ENCODE data around the gene MDC1.
"Not testable (repeated sequence)": the region's sequence is repeated elsewhere in the genome, so short reads cannot be mapped to it uniquely, and the experiment has no call there.

MDC1 gene

GRCh38 chr6:30723159-30723842 is 6.2 kb upstream of the MDC1 start:
- Histone ChIP-seq H3K36me3 (ENCODE audit: control insufficient read depth, insufficient read depth, low read length) (peaks cover 48% of the 10 kb centered on the region), H3K27ac (ENCODE audit: insufficient read depth, low read length, poor library complexity, severe bottlenecking) (peak overlapping the region; percentile 77), H3K4me1 (ENCODE audit: control insufficient read depth, insufficient read depth, low read length, poor library complexity, severe bottlenecking) (peaks cover 14% of the 10 kb centered on the region)
- H3K4me3 ChIP-seq (ENCODE audit: insufficient read depth, low read depth, low read length, poor library complexity, severe bottlenecking); H3K9me3 ChIP-seq (ENCODE audit: control insufficient read depth, low read length); DNase-seq; H3K27me3 ChIP-seq (replicated peaks; ENCODE audit: control insufficient read depth, insufficient read depth, low read length, poor library complexity, severe bottlenecking): not testable (repeated sequence)

GRCh38 chr6:30722280-30723112 is 5.4 kb upstream of the MDC1 start:
- Histone ChIP-seq H3K4me3 (ENCODE audit: insufficient read depth, low read depth, low read length, poor library complexity, severe bottlenecking) (peak overlapping the region; percentile 54), H3K9me3 (ENCODE audit: control insufficient read depth, low read length) (no peaks in the 10 kb centered on the region), H3K4me1 (ENCODE audit: control insufficient read depth, insufficient read depth, low read length, poor library complexity, severe bottlenecking) (peaks cover 17% of the 10 kb centered on the region), H3K27me3 (replicated peaks; ENCODE audit: control insufficient read depth, insufficient read depth, low read length, poor library complexity, severe bottlenecking) (no peaks in the 10 kb centered on the region), H3K36me3 (ENCODE audit: control insufficient read depth, insufficient read depth, low read length) (peaks cover 40% of the 10 kb centered on the region), H3K27ac (ENCODE audit: insufficient read depth, low read length, poor library complexity, severe bottlenecking) (peak overlapping the region; percentile 77)
- peak; percentile 70 to 80 (median 77) for DNase-seq

- peak overlapping the region; percentile 77 for H3K27ac ChIP-seq (ENCODE audit: insufficient read depth, low read length, poor library complexity, severe bottlenecking)
Measured at GRCh38 chr6:30722025-30722279, 4.9 kb upstream of the MDC1 start.

GRCh38 chr6:30721198-30722024 is 4.3 kb upstream of the MDC1 start:
- peak overlapping the region; percentile 85 for H3K27ac ChIP-seq (ENCODE audit: insufficient read depth, low read length, poor library complexity, severe bottlenecking)
- peak overlapping the region; percentile 63 for H3K4me3 ChIP-seq (ENCODE audit: insufficient read depth, low read depth, low read length, poor library complexity, severe bottlenecking)
- H3K36me3 ChIP-seq (ENCODE audit: control insufficient read depth, insufficient read depth, low read length): peaks cover 33% of the 10 kb centered on the region
- H3K4me1 ChIP-seq (ENCODE audit: control insufficient read depth, insufficient read depth, low read length, poor library complexity, severe bottlenecking): peaks cover 17% of the 10 kb centered on the region
- H3K27me3 ChIP-seq (replicated peaks; ENCODE audit: control insufficient read depth, insufficient read depth, low read length, poor library complexity, severe bottlenecking): no peaks in the 10 kb centered on the region
- peak; percentile 88 to 94 (median 91) for DNase-seq
- no peaks in the 10 kb centered on the region for H3K9me3 ChIP-seq (ENCODE audit: control insufficient read depth, low read length)

More at GRCh38 chr6:30722025-30722279, 4.9 kb upstream of the MDC1 start:
- H3K27me3 ChIP-seq (replicated peaks; ENCODE audit: control insufficient read depth, insufficient read depth, low read length, poor library complexity, severe bottlenecking); DNase-seq; H3K9me3 ChIP-seq (ENCODE audit: control insufficient read depth, low read length): not testable (repeated sequence)
- H3K4me1 ChIP-seq (ENCODE audit: control insufficient read depth, insufficient read depth, low read length, poor library complexity, severe bottlenecking): peaks cover 17% of the 10 kb centered on the region
- peaks cover 36% of the 10 kb centered on the region for H3K36me3 ChIP-seq (ENCODE audit: control insufficient read depth, insufficient read depth, low read length)
- peak overlapping the region; percentile 54 for H3K4me3 ChIP-seq (ENCODE audit: insufficient read depth, low read depth, low read length, poor library complexity, severe bottlenecking)

- Histone ChIP-seq H3K4me1 (ENCODE audit: control insufficient read depth, insufficient read depth, low read length, poor library complexity, severe bottlenecking) (peaks cover 17% of the 10 kb centered on the region), H3K27me3 (replicated peaks; ENCODE audit: control insufficient read depth, insufficient read depth, low read length, poor library complexity, severe bottlenecking) (no peaks in the 10 kb centered on the region), H3K27ac (ENCODE audit: insufficient read depth, low read length, poor library complexity, severe bottlenecking) (peak overlapping the region; percentile 85), H3K36me3 (ENCODE audit: control insufficient read depth, insufficient read depth, low read length) (peaks cover 29% of the 10 kb centered on the region), H3K4me3 (ENCODE audit: insufficient read depth, low read depth, low read length, poor library complexity, severe bottlenecking) (peak overlapping the region; percentile 63), H3K9me3 (ENCODE audit: control insufficient read depth, low read length) (no peaks in the 10 kb centered on the region)
- DNase-seq: peak in 1 of 3 donors; percentile 24
Measured at GRCh38 chr6:30720738-30721197, 3.7 kb upstream of the MDC1 start.

- peak within 1 kb of the TSS; percentile 63 for H3K4me3 ChIP-seq (ENCODE audit: insufficient read depth, low read depth, low read length, poor library complexity, severe bottlenecking)
- H3K36me3 ChIP-seq (ENCODE audit: control insufficient read depth, insufficient read depth, low read length): peaks cover 23% of the 10 kb centered on the region
- H3K27me3 ChIP-seq (replicated peaks; ENCODE audit: control insufficient read depth, insufficient read depth, low read length, poor library complexity, severe bottlenecking): no peaks in the 10 kb centered on the region
- peaks cover 15% of the 10 kb centered on the region for H3K4me1 ChIP-seq (ENCODE audit: control insufficient read depth, insufficient read depth, low read length, poor library complexity, severe bottlenecking)
- peak within 1 kb of the TSS; percentile 85 for H3K27ac ChIP-seq (ENCODE audit: insufficient read depth, low read length, poor library complexity, severe bottlenecking)
- DNase-seq: peak; percentile 91 to 92 (median 91)
- no peaks in the 10 kb centered on the region for H3K9me3 ChIP-seq (ENCODE audit: control insufficient read depth, low read length)
Measured at GRCh38 chr6:30719791-30720737, 3.0 kb upstream of the MDC1 start, which contains the start of gene TUBB. Gene TUBB (plus strand): TSS chr6:30720352. CDS start chr6:30720507, 155 bp downstream.

- H3K36me3 ChIP-seq (ENCODE audit: control insufficient read depth, insufficient read depth, low read length): peaks cover 19% of the 10 kb centered on the region
- H3K4me1 ChIP-seq (ENCODE audit: control insufficient read depth, insufficient read depth, low read length, poor library complexity, severe bottlenecking): peaks cover 11% of the 10 kb centered on the region
- peak overlapping the region; percentile 63 for H3K4me3 ChIP-seq (ENCODE audit: insufficient read depth, low read depth, low read length, poor library complexity, severe bottlenecking)
- H3K27ac ChIP-seq (ENCODE audit: insufficient read depth, low read length, poor library complexity, severe bottlenecking): peak overlapping the region; percentile 70
- no peaks in the 10 kb centered on the region for H3K9me3 ChIP-seq (ENCODE audit: control insufficient read depth, low read length)
- DNase-seq: no peak
- no peaks in the 10 kb centered on the region for H3K27me3 ChIP-seq (replicated peaks; ENCODE audit: control insufficient read depth, insufficient read depth, low read length, poor library complexity, severe bottlenecking)
Measured at GRCh38 chr6:30719356-30719755, 2.3 kb upstream of the MDC1 start.

- H3K27me3 ChIP-seq (replicated peaks; ENCODE audit: control insufficient read depth, insufficient read depth, low read length, poor library complexity, severe bottlenecking); H3K9me3 ChIP-seq (ENCODE audit: control insufficient read depth, low read length); DNase-seq: not testable (repeated sequence)
- Histone ChIP-seq H3K4me3 (ENCODE audit: insufficient read depth, low read depth, low read length, poor library complexity, severe bottlenecking) (peak overlapping the region; percentile 37), H3K36me3 (ENCODE audit: control insufficient read depth, insufficient read depth, low read length) (peaks cover 19% of the 10 kb centered on the region), H3K4me1 (ENCODE audit: control insufficient read depth, insufficient read depth, low read length, poor library complexity, severe bottlenecking) (peaks cover 11% of the 10 kb centered on the region), H3K27ac (ENCODE audit: insufficient read depth, low read length, poor library complexity, severe bottlenecking) (peak overlapping the region; percentile 59)
Measured at GRCh38 chr6:30717845-30718720, 1.0 kb upstream of the MDC1 start.

Measured in effector memory CD4-positive, alpha-beta T cell (primary cell).